ENCODE data around the gene PTGES2.
"Not testable (repeated sequence)": the region's sequence is repeated elsewhere in the genome, so short reads cannot be mapped to it uniquely, and the experiment has no call there.

Gene PTGES2

GRCh38 chr9:128117613-128118471 lies 9.7 kb downstream of the PTGES2 start:
- Mint-ChIP-seq H3K36me3 (ENCODE audit: insufficient read depth) (peaks cover 11% of the 10 kb centered on the region), H3K27ac (ENCODE audit: low read depth) (peak overlapping the region; percentile 76), H3K4me1 (peaks cover 12% of the 10 kb centered on the region), H3K27me3 (no peaks in the 10 kb centered on the region), H3K9me3 (no peaks in the 10 kb centered on the region), H3K4me3 (no peak overlapping the region)
- peak; percentile 89 to 99 for DNase-seq (ENCODE audit: low spot score in 2 of 2)
- ATAC-seq (replicated peaks; ENCODE audit: extremely low read depth, poor library complexity, severe bottlenecking): peak; percentile 77

- no peak overlapping the region for H3K4me3 Mint-ChIP-seq
- ATAC-seq (replicated peaks; ENCODE audit: extremely low read depth, poor library complexity, severe bottlenecking) (no peak), DNase-seq (ENCODE audit: low spot score in 2 of 2) (no peak)
- H3K27me3 Mint-ChIP-seq: no peaks in the 10 kb centered on the region
- H3K27ac Mint-ChIP-seq (ENCODE audit: low read depth): no peak overlapping the region
- H3K9me3 Mint-ChIP-seq: no peaks in the 10 kb centered on the region
- peaks cover 5% of the 10 kb centered on the region for H3K36me3 Mint-ChIP-seq (ENCODE audit: insufficient read depth)
- H3K4me1 Mint-ChIP-seq: peaks cover 12% of the 10 kb centered on the region
These were observed 11.1 kb downstream of the PTGES2 start for GRCh38 chr9:128116104-128117083.

- Mint-ChIP-seq H3K36me3 (ENCODE audit: insufficient read depth) (peaks cover 3% of the 10 kb centered on the region), H3K9me3 (no peaks in the 10 kb centered on the region), H3K27ac (ENCODE audit: low read depth) (no peak overlapping the region), H3K27me3 (no peaks in the 10 kb centered on the region), H3K4me3 (no peak overlapping the region), H3K4me1 (peaks cover 12% of the 10 kb centered on the region)
- DNase-seq (ENCODE audit: low spot score in 2 of 2) (no peak), ATAC-seq (replicated peaks; ENCODE audit: extremely low read depth, poor library complexity, severe bottlenecking) (peak; percentile 62)
These were observed 12.1 kb downstream of the PTGES2 start for GRCh38 chr9:128115187-128116103.

GRCh38 chr9:128114326-128115186 lies 13.0 kb downstream of the PTGES2 start:
- ATAC-seq (replicated peaks; ENCODE audit: extremely low read depth, poor library complexity, severe bottlenecking) (no peak), DNase-seq (ENCODE audit: low spot score in 2 of 2) (no peak)
- Mint-ChIP-seq H3K4me3 (no peak overlapping the region), H3K9me3 (no peaks in the 10 kb centered on the region), H3K4me1 (peaks cover 12% of the 10 kb centered on the region), H3K36me3 (ENCODE audit: insufficient read depth) (peaks cover 8% of the 10 kb centered on the region), H3K27ac (ENCODE audit: low read depth) (no peak overlapping the region), H3K27me3 (no peaks in the 10 kb centered on the region)

- Mint-ChIP-seq H3K4me1 (peaks cover 12% of the 10 kb centered on the region), H3K27me3 (no peaks in the 10 kb centered on the region), H3K4me3 (no peak overlapping the region), H3K9me3 (no peaks in the 10 kb centered on the region), H3K27ac (ENCODE audit: low read depth) (no peak overlapping the region), H3K36me3 (ENCODE audit: insufficient read depth) (peaks cover 8% of the 10 kb centered on the region)
- no peak for DNase-seq (ENCODE audit: low spot score in 2 of 2)
- no peak for ATAC-seq (replicated peaks; ENCODE audit: extremely low read depth, poor library complexity, severe bottlenecking)
These were observed 13.8 kb downstream of the PTGES2 start for GRCh38 chr9:128113526-128114325.

- not testable (repeated sequence) for DNase-seq (ENCODE audit: low spot score in 2 of 2); H3K36me3 Mint-ChIP-seq (ENCODE audit: insufficient read depth); H3K4me3 Mint-ChIP-seq; H3K27me3 Mint-ChIP-seq; H3K27ac Mint-ChIP-seq (ENCODE audit: low read depth); H3K9me3 Mint-ChIP-seq; H3K4me1 Mint-ChIP-seq; ATAC-seq (replicated peaks; ENCODE audit: extremely low read depth, poor library complexity, severe bottlenecking)
These were observed 15.8 kb downstream of the PTGES2 start for GRCh38 chr9:128111726-128112125.

- Mint-ChIP-seq H3K9me3 (no peaks in the 10 kb centered on the region), H3K27ac (ENCODE audit: low read depth) (peak overlapping the region; percentile 10), H3K27me3 (no peaks in the 10 kb centered on the region), H3K36me3 (ENCODE audit: insufficient read depth) (peaks cover 19% of the 10 kb centered on the region), H3K4me1 (no peaks in the 10 kb centered on the region), H3K4me3 (no peak overlapping the region)
- no peak for DNase-seq (ENCODE audit: low spot score in 2 of 2)
- ATAC-seq (replicated peaks; ENCODE audit: extremely low read depth, poor library complexity, severe bottlenecking): no peak
These were observed 18.3 kb downstream of the PTGES2 start for GRCh38 chr9:128109050-128109709.

- no peaks in the 10 kb centered on the region for H3K27me3 Mint-ChIP-seq
- H3K36me3 Mint-ChIP-seq (ENCODE audit: insufficient read depth): peaks cover 24% of the 10 kb centered on the region
- H3K4me3 Mint-ChIP-seq: no peak overlapping the region
- DNase-seq (ENCODE audit: low spot score in 2 of 2) (no peak), ATAC-seq (replicated peaks; ENCODE audit: extremely low read depth, poor library complexity, severe bottlenecking) (no peak)
- H3K27ac Mint-ChIP-seq (ENCODE audit: low read depth): peak overlapping the region; percentile 75
- peaks cover 3% of the 10 kb centered on the region for H3K4me1 Mint-ChIP-seq
- H3K9me3 Mint-ChIP-seq: no peaks in the 10 kb centered on the region
These were observed 19.1 kb downstream of the PTGES2 start for GRCh38 chr9:128108269-128109049.

GRCh38 chr9:128107468-128108268 lies 19.9 kb downstream of the PTGES2 start:
- Mint-ChIP-seq H3K9me3 (no peaks in the 10 kb centered on the region), H3K27ac (ENCODE audit: low read depth) (peak overlapping the region; percentile 75), H3K27me3 (no peaks in the 10 kb centered on the region), H3K36me3 (ENCODE audit: insufficient read depth) (peaks cover 25% of the 10 kb centered on the region), H3K4me1 (peaks cover 11% of the 10 kb centered on the region), H3K4me3 (no peak overlapping the region)
- DNase-seq (ENCODE audit: low spot score in 2 of 2) (no peak), ATAC-seq (replicated peaks; ENCODE audit: extremely low read depth, poor library complexity, severe bottlenecking) (no peak)

Data from central memory CD8-positive, alpha-beta T cell (primary cell).